Dedifferentiated amniotic fluid mesenchymal stem cell (primary cell): ENCODE data around the gene GRIN2A.

Experiments used
- DNase-seq: peaks from one replicate; pipeline ENCODE4 v3.0.0-alpha.2; 2016; ENCODE audit errors: extremely low spot score

Gene GRIN2A

GRCh38 chr16:10031955-10032354, 150.3 kb downstream of the GRIN2A start:
- DNase-seq = no peak

- no peak for DNase-seq
These were observed 150.8 kb downstream of the GRIN2A start for GRCh38 chr16:10031473-10031872.

GRCh38 chr16:10028644-10029043, 153.6 kb downstream of the GRIN2A start:
- DNase-seq = no peak

DNA sequence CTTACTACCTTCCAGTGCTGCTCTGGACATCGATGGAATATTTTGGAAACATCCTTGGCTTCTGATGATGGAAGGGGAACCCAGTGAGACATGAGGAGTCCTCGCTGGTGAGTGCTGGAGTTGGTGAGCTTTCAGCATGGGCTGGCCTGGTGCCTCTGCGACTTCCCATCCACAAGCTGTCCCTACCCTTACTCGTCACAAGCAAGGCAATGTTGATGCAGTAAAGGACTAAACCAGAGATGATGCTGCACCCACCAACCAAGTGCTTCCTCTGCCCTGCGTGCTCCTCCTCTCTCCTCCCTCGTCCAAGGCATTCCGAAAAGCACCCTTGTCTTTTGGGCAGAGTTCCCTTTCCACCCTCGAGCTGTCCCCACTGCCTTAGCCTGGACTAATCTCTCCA, 154.7 kb downstream of the GRIN2A start:
- DNase-seq = no peak

- no peak for DNase-seq
These were observed 155.6 kb downstream of the GRIN2A start for GRCh38 chr16:10026593-10026992.

DNA sequence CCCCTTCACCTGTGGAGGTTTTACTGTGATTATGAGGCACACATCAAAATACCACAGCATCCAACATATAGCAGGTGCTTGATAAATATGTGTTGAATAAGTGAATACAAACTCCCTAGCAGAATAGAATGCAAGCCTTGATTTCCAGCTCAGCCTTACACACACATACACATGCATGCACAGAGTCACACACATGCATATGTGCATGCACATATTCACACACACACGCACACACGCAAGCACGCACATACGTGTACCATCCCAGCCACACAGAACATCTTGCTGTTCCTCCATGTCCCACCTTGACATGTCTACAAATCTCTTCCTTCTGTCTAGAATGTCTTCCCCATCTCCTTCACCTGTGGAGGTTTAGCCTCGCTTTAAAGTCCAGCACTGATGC, 160.1 kb downstream of the GRIN2A start:
- no peak for DNase-seq

DNA sequence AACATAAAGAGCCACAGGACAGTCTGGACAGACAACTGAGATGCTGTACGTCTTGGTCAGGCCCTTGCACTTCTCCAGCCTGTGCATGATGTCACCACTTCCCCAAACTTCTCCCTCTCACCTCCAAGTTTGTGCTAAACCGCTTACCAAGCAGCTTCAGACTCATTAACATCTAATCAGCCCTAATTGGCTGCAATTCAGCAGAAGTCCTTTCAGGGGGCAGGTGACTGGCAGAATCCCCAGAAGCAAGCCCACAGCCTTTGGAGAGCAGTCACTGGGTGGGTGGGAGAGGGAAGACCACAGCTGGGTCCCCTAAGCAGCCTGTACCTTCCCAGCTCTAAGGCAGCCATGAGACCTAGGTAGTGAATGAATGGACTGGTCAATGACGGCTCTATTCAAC, 161.4 kb downstream of the GRIN2A start:
- DNase-seq = no peak

GRCh38 chr16:10016752-10017151, 165.5 kb downstream of the GRIN2A start:
- DNase-seq = no peak

DNA sequence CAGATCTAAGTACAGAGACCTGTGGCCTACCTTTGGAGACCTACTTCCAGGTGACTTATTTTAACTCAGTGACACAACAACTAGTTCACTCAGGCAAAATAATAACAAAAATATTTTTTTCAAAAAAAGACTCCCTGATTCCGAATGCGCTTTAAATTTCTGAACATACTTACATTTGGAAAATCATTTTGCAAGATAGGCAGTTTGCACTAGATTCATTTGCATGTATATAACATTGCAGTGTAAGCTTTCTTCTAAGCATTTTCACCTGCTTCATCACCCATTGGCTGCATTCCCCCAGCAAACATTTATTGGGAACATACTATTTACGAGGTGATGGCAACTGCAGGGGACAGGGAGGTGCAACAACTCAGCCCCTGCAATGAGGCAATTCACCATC, 166.8 kb downstream of the GRIN2A start:
- no peak for DNase-seq

GRCh38 chr16:10013774-10014173, 168.5 kb downstream of the GRIN2A start:
- DNase-seq = no peak

DNA sequence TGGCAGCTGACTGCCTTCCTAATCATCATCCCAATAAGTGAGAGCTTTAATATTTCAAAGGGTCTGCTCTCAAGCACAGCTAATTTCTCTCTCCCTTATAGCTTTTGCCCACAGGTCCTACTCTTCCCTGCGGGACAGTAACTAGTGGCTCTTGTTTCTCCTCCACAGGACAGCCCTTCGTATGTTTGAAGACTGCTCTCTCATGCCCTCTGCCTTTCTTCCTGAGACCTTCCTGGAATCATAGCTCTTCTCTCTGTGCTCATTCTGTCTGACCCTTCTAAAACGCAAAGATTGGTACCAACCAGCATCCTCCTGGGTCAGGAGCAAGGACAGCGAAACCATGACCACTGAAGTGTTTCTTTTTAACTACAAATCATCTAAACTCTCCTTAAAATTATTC, 168.9 kb downstream of the GRIN2A start:
- no peak for DNase-seq

DNA sequence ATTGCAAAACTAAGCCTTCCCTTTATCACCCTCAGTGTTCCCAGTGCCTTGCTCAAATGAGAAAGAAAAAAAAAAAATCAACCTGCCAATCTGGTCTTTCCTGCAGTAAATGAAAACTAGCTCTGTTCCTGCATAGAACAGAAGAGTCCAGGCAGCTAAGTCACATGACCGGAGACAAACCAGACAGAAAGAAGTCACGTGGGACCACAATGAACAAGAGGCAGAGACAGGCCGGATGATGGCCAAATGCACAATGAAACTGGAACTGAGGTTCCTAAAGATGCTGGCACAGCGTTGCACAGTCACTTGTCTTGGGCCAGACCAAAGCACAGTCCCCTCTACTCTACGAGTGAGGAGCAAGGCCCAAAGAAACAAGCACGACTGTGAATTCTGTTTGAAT, 172.5 kb downstream of the GRIN2A start:
- DNase-seq = no peak

- no peak for DNase-seq
These were observed 178.7 kb downstream of the GRIN2A start for GRCh38 chr16:10003486-10003885.

DNA sequence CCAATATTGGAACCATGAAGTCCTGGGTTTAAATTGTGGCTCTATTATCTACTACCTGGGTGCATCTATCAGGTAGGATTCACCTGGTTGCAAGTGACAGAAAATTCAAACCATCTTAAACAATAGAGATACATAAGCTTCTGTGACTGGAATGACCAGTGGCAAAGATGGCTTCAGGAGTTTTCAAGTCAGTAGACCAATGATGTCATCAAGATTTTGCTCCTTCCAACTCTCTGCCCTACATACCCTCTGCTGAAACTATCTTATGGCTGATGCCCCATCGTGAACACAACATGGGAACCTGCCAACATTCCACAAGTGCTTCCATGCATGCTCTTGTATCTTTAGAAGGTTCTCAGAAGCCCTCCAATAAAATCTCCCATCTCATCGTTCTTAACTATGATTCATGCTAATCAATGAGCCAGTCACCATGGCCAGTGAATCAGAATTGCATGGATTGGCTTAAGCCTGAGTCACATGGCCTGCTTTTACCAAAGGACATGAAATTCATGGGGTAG, 180.9 kb downstream of the GRIN2A start:
- no peak for DNase-seq

GRCh38 chr16:9996221-9996620, 186.0 kb downstream of the GRIN2A start:
- no peak for DNase-seq

DNA sequence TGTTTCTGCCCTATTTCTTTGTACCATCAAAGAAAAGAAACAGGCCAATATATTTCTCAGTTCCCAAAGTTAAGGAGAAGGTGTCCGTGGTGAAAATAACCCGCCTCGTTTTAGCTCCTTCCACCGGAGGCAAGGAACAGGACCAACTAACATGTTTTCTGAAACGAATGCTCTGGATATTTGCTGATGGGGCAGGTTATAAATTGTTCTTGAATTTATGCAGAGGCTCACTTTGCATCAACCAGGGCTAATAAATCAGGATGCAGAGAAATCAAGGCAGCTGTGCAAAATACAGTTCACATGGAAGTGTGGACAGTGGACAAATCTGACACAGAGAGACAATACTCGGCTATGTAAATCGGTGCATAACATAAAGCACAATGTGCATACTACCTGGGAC, 189.8 kb downstream of the GRIN2A start:
- DNase-seq = no peak

- no peak for DNase-seq
These were observed 201.2 kb downstream of the GRIN2A start for GRCh38 chr16:9980981-9981380.

- no peak for DNase-seq
These were observed 204.0 kb downstream of the GRIN2A start for GRCh38 chr16:9978160-9978725.

DNA sequence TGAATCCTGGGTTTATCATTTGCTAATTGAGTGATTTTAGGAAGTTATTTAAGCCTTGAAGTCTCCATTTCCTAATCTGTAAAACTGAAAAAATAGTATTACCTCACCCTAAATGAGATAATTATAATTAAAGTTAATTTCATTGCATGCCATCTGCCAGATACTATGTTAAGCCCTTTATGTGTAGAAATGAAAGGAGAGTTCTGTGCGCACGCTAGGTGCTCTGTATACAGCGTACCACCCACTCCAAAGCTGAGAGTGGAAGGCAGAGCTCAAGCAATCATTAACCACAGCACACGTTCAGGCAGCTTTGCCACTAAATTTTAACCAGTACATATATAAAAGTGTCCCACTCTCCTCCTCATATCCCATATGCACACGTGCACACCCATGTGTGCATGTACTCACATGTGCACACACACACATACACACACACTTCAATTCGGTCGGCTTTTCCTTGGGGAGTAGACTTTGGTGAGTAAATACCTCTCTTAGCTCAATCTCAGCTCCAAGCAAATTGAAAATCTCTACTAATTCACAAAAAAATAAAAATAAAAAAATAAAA, 204.8 kb downstream of the GRIN2A start:
- no peak for DNase-seq

- DNase-seq = no peak
These were observed 205.6 kb downstream of the GRIN2A start for GRCh38 chr16:9976601-9977000.

DNA sequence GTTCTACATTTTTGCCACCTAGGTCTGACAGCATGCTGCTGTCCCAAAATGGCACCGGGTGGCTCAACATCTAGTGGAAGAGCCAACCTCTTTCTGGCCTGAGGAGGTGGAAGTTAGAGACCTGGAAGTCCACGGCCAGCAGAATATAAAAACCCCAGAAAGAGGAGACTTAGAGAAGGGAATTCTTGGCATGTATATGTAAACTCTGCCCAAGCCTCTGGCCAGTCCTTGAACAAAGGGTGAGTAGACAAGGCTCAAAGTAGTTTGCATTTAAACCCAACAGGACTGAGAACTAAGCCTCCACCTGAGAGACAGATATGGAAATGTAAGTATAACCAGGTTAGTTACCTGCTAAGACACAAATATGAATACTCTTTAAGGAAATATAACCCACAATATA, 210.3 kb downstream of the GRIN2A start:
- no peak for DNase-seq

DNA sequence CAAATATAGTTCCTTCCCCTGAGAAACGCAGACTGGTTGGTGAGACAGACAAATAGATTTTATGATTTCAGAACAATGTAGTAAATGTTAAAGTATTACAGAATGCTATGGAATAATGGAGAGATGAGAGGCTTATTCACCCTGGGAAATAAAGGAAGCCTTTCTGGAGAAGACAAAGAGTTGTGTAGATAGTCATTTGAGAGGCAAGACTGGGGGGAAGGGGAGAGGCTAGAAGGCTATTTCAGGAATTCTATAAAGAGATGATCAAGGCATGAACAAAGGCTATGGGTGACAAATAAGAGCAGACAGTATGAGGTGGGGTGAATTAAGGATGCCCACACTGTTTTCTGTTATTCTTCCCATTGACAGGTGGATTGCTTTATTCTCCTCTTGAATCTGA, 211.4 kb downstream of the GRIN2A start:
- no peak for DNase-seq

DNA sequence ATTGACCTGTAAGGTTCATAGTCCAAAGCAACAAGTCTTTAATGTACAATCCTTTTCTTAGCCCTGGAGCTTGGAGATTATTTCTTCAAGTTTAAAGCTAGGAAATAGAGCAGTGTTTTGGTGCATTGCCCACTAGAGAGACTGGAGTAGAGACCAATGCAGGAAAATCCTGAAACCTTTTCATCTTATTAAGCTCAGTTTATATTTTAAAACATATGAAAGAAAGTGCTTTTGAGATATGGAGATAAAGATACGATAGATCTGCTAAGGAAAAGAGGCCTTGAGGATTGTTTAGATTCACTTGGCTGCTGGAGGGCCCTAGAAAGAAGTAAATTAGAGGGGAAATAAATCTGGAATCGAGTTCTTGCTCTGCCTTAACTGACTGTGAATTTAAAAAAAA, 212.0 kb downstream of the GRIN2A start:
- DNase-seq = no peak

DNA sequence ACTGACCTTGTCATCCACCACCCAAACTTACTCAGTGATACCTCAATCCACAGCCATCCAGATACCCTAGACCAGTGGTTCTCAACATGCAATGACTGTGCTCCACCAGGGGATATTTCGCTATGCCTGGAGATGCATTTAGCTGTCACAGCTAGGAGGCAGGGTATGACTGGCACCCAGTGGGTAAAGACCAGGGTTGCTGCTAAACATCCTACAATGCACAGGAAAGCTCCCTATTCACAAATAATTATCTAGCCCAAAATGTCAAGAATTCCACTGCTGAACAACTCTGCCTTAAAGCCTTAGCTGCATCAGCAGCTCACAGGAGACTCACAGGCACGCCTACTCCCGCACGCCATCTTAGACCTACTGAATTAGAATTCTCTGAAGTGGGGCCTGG, 212.6 kb downstream of the GRIN2A start:
- DNase-seq = no peak
